Stomach (tissue), 9 donors: ENCODE results near the gene ADSS1. TPM values are rescaled to one million over a fixed set of nuclear protein-coding genes. Genes with fewer than 3 reads are reported as not detected.

ENCODE experiments used
- DNase-seq, 2 donors: peaks; one replicate each; pipeline versions ENCODE4 v3.0.0 to v3.0.0-alpha.2; 2013 to 2019
- H3K27ac ChIP-seq, 5 donors: fragments of 200-600 bp in 4 of 5; sonication (generic) in 4 of 5; one replicate each; pipeline ENCODE4 v1.5.1; 2013 to 2019; ENCODE audit warnings: mild to moderate bottlenecking in 1 of 5, moderate library complexity in 1 of 5
- H3K27me3 ChIP-seq, 3 donors: fragments of 200-600 bp; sonication (generic); one replicate each; pipeline ENCODE4 v1.5.1; 2017 to 2019; ENCODE audit warnings: mixed run types in 1 of 3
- H3K36me3 ChIP-seq, 4 donors: fragments of 200-600 bp; sonication (generic); 1 replicate in 3 of 4; 2 replicates in 1 of 4; pipeline ENCODE4 v1.5.1; 2016 to 2019
- H3K4me1 ChIP-seq, 4 donors: fragments of 200-600 bp; sonication (generic); one replicate each; pipeline ENCODE4 v1.5.1; 2016 to 2019
- H3K4me3 ChIP-seq, 4 donors: fragments of 200-600 bp; sonication (generic) in 3 of 4; one replicate each; pipeline ENCODE4 v1.5.1; 2016 to 2019; ENCODE audit warnings: mild to moderate bottlenecking in 1 of 4
- H3K9me3 ChIP-seq, 4 donors: fragments of 200-600 bp; sonication (generic); one replicate each; pipeline ENCODE4 v1.5.1; 2016 to 2019
- EP300 ChIP-seq: sonication (generic); formaldehyde crosslinking; IDR thresholded peaks from one replicate; pipeline ENCODE4 v1.6.1; 2017; ENCODE audit warnings: antibody characterized with exemption
- POLR2A ChIP-seq, 4 donors: fragments of 450-650 bp; IDR thresholded peaks; one replicate each; pipeline ENCODE4 v1.6.1; 2016; ENCODE audit warnings: antibody characterized with exemption in 4 of 4, control low read depth in 2 of 4, mild to moderate bottlenecking in 1 of 4, moderate library complexity in 1 of 4
- POLR2AphosphoS5 ChIP-seq, 3 donors: sonication (generic); formaldehyde crosslinking; IDR thresholded peaks; one replicate each; pipeline ENCODE4 v1.6.1; 2016; ENCODE audit warnings: antibody characterized with exemption in 3 of 3
- WGBS, 5 donors: extraction: QIAGEN DNeasy Blood & Tissue Kit in 3 of 5; methylation state at CpG; one replicate each; pipeline versions ENCODE4 v1.1.5 to v1.1.7; 2013 to 2018; 5-methylcytosine and 5-hydroxymethylcytosine counted together
- intact Hi-C: fragments of 100-400 bp; cut with DNase I; formaldehyde crosslinking; loops from one replicate; pipeline ENCODE4 v1.15.1; 2023; ENCODE audit warnings: low total_unique reads
- polyA plus RNA-seq, 3 donors: library from polyadenylated mRNA; stranded (reverse); fragments of 200-250 nt; gene quantifications; one replicate each; pipeline ENCODE4 v1.2.3, GENCODE V29; 2013
- total RNA-seq, 5 donors: library from RNA; depleted of rRNA; stranded (reverse); fragments of >200 nt; gene quantifications; one replicate each; pipeline versions ENCODE4 v1.1.0 to v1.2.3, GENCODE V29; 2014 to 2016
- TF ChIP-seq, protein P1 (sequence below), 7 experiments: fragments of 450-650 bp in 4 of 7; fragments of 200-600 bp in 3 of 7; sonication (generic) in 3 of 7; IDR thresholded peaks; one replicate each; pipeline ENCODE4 v1.5.1; 2016 to 2019; ENCODE audit warnings: antibody characterized with exemption in 7 of 7, control low read depth in 2 of 7, mild to moderate bottlenecking in 1 of 7
- donor health status: healthy with polysubstance abuse.
- donor health status: Bipolar disorder and iron deficiency.
- donor health status: healthy.

Gene ADSS1
- total and polyA plus RNA-seq, 8 donors = 7.0 to 59.4 (median 12.3) TPM; not detected in 1

DNA sequence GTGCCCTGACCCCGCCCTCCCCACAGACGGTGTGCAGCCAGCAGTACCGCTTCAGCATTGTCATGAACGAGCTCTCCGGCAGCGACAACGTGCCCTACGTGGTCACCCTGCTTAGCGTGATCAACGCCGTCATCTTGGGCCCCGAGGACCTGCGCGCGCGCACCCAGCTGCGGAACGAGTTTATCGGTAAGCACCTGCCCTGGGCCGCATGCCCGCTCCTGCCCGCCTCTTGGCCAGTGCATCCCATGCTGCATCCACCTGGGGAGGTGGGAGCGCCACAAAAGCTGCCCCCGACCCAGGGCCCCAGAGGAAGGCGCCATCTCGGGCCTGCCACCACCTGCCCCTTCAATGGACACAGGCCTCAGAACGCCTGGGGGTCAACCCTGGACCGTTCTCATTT lies 20.8 kb upstream of the ADSS1 start:
- no peak for TF ChIP-seq POLR2A (IDR thresholded peaks at IDR 0.05)
- TF ChIP-seq, protein P1, sequence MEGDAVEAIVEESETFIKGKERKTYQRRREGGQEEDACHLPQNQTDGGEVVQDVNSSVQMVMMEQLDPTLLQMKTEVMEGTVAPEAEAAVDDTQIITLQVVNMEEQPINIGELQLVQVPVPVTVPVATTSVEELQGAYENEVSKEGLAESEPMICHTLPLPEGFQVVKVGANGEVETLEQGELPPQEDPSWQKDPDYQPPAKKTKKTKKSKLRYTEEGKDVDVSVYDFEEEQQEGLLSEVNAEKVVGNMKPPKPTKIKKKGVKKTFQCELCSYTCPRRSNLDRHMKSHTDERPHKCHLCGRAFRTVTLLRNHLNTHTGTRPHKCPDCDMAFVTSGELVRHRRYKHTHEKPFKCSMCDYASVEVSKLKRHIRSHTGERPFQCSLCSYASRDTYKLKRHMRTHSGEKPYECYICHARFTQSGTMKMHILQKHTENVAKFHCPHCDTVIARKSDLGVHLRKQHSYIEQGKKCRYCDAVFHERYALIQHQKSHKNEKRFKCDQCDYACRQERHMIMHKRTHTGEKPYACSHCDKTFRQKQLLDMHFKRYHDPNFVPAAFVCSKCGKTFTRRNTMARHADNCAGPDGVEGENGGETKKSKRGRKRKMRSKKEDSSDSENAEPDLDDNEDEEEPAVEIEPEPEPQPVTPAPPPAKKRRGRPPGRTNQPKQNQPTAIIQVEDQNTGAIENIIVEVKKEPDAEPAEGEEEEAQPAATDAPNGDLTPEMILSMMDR (IDR thresholded peaks at IDR 0.05) = no peak
- no peak for TF ChIP-seq EP300
- TF ChIP-seq POLR2AphosphoS5 (IDR thresholded peaks at IDR 0.05) = no peak
- no peaks in the 10 kb centered on the region for H3K9me3 ChIP-seq
- peaks cover 9 to 40% (median 30%) of the 10 kb centered on the region in 4 donors for H3K4me1 ChIP-seq
- no peak overlapping the region for H3K27ac ChIP-seq
- no peak overlapping the region for H3K4me3 ChIP-seq
- WGBS, 5 donors = 92 to 94% (median 94%) methylated on average over 13 to 28 of the region's 28 CpGs
- H3K36me3 ChIP-seq = peaks cover 26 to 70% (median 63%) of the 10 kb centered on the region in 4 donors
- H3K27me3 ChIP-seq = no peaks in the 10 kb centered on the region
- no peak for DNase-seq
- intact Hi-C loops = no loop called here

DNA sequence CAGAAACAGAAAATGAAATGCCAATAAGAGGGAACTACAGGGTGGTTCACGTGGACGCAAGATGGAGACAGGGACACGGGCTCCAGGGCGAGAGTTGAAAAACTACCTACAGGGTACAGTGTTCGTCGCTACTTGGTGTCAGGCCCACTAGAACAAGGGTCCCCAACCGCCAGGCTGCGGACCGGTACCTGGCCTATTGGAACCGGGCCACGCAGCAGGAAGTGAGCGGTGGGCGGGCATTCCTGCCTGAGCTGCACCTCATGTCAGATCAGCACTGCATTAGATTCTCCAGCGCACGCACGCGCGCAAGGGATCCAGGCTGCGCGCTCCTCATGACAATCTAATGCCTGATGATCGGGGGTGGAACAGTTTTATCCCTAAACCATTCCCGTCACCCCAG lies 19.8 kb upstream of the ADSS1 start:
- Histone ChIP-seq H3K9me3 (no peaks in the 10 kb centered on the region), H3K4me1 (peaks cover 4 to 40% (median 27%) of the 10 kb centered on the region in 4 donors), H3K27me3 (no peaks in the 10 kb centered on the region), H3K4me3 (no peak overlapping the region), H3K27ac (no peak overlapping the region), H3K36me3 (peaks cover 26 to 74% (median 66%) of the 10 kb centered on the region in 4 donors)
- TF ChIP-seq POLR2A (IDR thresholded peaks at IDR 0.05) = no peak
- TF ChIP-seq EP300 = no peak
- TF ChIP-seq POLR2AphosphoS5 (IDR thresholded peaks at IDR 0.05) = no peak
- TF ChIP-seq, protein P1 (IDR thresholded peaks at IDR 0.05) = no peak
- 97 to 98% (median 98%) methylated on average over 22 of the region's 22 CpGs for whole genome bisulfite sequencing, 5 donors
- intact Hi-C loops = no loop called here
- no peak for DNase-seq

DNA sequence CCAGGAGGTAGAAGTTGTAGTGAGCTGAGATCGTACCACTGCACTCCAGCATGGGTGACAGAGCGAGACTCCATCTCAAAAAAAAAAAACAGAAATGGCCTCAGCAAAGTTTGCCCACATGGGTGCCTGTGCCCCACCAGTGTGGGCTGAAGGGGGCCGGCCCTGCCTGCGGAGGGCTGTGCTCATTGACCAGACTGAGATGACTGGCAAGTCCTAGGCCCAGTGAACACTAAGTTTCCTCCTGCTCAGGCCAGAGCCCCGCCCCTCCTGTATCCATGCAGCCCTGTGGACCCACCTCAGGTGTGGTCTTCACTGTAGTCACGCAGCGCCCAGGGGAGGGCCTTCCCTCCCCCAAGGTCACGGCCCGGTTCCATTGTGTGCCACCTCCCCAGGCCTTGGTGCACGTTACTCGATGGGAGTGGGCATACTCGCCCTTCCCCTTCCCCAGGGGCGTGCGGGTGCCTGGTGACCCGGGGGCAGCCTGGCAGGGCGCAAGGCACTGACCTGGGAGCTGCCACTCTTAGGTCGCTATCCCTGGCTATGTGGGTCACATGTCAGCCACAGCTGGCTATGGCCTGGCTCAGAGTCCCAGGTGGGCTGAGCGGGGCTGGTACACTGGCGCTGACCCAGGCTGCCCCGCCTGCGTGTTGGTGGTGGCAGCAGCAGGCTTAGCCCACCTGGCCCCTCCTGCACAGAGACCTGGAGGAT lies 18.5 kb upstream of the ADSS1 start:
- Histone ChIP-seq H3K27me3 (no peaks in the 10 kb centered on the region), H3K4me3 (no peak overlapping the region), H3K4me1 (peaks cover 4 to 32% (median 17%) of the 10 kb centered on the region in 4 donors), H3K36me3 (peaks cover 35 to 83% (median 78%) of the 10 kb centered on the region in 4 donors), H3K9me3 (no peaks in the 10 kb centered on the region), H3K27ac (no peak overlapping the region)
- no peak for DNase-seq
- intact Hi-C loops = loop anchor here (5.0 kb wide), 1 partner anchor 48 kb away; no protein-coding TSS in a partner anchor
- 85 to 93% (median 88%) methylated on average over 7 to 21 of the region's 21 CpGs for WGBS, 5 donors
- TF ChIP-seq EP300 = no peak
- no peak for TF ChIP-seq POLR2A (IDR thresholded peaks at IDR 0.05)
- TF ChIP-seq, protein P1 (IDR thresholded peaks at IDR 0.05) = no peak
- no peak for TF ChIP-seq POLR2AphosphoS5 (IDR thresholded peaks at IDR 0.05)

- intact Hi-C loops = loop anchor here (5.0 kb wide), 1 partner anchor 50 kb away; no protein-coding TSS in a partner anchor
- peaks cover 4 to 22% (median 16%) of the 10 kb centered on the region in 4 donors for H3K4me1 ChIP-seq
- H3K4me3 ChIP-seq = no peak overlapping the region
- H3K27ac ChIP-seq = no peak overlapping the region
- 60 to 67% (median 60%) methylated on average over 19 to 27 of the region's 28 CpGs for WGBS, 5 donors
- no peaks in the 10 kb centered on the region for H3K27me3 ChIP-seq
- TF ChIP-seq, protein P1 (IDR thresholded peaks at IDR 0.05) = no peak
- TF ChIP-seq POLR2AphosphoS5 (IDR thresholded peaks at IDR 0.05) (no peak), EP300 (no peak), POLR2A (IDR thresholded peaks at IDR 0.05) (no peak)
- peaks cover 48 to 87% (median 81%) of the 10 kb centered on the region in 4 donors for H3K36me3 ChIP-seq
- DNase-seq = peak in 1 of 2 donors; percentile 61
- no peaks in the 10 kb centered on the region for H3K9me3 ChIP-seq
Observed at GRCh38 chr14:104706733-104707607, 17.1 kb upstream of the ADSS1 start.
